GM18867 (cell line): ENCODE measurements around the gene ZNF385D.

Experiments used
- ATAC-seq: cut with Tn5 transposase; IDR thresholded peaks from one replicate; pipeline ENCODE4 v1.9.1; 2021; ENCODE audit warnings: mild to moderate bottlenecking, moderate library complexity; ENCODE audit not compliant: unreplicated experiment

ZNF385D gene, protein sequence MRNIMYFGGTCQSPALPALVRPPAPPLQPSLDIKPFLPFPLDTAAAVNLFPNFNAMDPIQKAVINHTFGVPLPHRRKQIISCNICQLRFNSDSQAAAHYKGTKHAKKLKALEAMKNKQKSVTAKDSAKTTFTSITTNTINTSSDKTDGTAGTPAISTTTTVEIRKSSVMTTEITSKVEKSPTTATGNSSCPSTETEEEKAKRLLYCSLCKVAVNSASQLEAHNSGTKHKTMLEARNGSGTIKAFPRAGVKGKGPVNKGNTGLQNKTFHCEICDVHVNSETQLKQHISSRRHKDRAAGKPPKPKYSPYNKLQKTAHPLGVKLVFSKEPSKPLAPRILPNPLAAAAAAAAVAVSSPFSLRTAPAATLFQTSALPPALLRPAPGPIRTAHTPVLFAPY

DNA sequence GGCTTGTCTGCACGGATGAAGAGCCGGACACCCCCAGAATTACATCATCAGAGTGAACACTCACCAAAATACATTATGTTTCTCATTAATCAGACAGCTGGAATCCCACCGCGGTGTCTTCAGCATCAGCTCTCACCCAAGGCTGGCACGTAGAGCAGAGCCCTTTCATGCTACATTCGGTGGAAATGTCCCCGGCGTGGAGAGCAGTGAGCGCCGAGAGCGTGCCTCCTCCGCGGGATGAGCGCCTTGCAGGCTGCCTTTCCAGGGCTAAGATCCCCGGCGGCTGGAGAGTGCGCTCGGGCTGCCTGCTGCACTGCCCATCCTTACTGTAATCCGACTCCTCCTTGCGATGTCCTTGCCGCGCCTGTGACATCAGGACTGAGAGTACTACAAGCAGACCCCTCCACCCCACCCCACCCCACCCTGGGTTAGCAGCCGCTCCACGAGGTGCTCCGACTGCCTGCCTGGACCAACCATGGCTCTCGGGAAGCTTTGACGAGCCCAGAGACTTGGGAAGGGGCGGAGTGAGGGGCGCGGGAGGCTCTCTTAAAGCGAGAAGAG lies at the start of gene ZNF385D:
Gene ZNF385D, minus strand, starts transcription at position 380 of the 561 bp plus-strand sequence. Its CDS starts 294 bp downstream, at position 86.
- ATAC-seq, result no peak

DNA sequence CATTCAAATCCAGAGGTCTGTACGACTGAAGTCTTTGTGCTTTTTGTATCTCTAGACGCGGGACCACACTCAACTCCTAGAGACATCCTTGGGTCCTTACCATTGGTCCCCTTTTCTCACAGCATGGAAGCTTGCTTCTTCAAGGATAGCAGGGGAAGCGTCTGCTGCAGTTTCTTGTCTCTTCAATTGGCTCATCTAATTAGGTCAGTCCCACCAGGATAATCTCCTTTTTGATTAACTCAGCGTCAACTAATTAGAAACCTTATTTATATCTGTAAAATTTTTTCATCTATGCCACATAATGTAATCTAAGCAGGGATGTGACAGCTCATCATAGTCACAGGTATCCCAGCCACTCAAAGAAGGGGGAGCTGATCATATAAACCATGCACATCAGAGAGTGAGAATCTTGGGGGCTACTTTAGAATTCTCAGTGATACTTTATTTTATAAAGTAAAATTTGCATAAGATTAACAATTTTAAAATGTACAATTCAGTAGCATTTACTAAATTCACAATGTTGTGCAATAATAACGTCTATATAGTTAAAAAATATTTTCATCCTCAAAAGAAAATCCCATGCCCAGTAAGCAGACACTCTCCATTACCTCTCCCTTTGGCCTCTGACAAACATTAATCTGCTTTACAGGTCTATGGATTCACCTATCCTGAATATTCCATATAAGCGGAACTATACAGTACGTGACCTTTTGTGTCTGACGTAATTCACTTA lies 47.5 kb upstream of the ZNF385D start:
- no peak for ATAC-seq

DNA sequence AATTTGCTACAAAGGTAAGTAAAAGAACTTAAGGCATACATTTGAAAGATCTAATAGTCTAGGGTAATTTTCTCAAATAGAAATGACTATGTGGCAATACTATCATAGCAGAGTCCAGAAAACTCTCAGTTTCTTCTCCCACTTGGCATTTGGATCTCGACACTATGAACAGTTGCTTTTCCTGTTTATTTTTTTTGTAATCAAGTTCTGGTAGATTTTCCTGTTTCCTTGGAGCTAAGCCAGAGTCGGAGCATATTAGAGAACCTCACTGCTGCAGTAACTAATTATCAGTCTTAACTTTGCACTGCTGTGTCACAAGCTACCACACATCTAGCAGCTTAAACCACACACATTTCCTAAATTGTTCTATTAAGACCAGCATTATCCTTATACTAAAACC lies 44.9 kb upstream of the ZNF385D start:
- ATAC-seq, result no peak

DNA sequence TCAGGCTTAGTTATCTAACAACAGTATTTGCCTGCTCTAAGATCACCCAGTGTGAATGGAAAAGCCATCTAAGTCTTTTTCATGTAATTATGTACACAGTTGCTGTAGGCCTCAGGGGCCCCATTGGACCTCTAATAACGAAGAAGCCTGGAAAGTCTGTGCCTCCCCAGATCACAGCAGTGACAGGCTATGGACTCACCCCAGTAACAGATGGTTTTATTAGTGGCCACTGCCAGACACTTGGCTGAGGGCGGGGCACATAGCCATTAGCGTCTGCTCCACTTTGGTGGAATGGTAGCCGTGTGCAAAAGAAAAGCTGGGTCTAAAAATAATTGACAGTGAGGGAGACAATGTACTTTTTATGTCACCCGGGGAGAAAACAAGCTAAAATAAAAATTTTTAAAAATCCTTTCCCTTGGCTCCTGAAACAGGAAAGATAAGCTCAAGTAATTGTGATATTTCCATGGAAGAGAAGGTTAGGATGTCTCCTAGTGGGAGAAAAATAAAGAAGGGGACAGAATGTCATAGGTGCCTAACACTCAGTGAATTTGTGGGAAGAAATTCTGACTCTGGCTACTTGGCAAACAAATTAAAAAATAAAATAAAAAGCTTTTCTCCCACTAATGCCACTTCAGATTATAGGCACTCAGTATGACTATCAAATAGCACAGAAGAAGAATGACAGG lies 44.3 kb upstream of the ZNF385D start:
- ATAC-seq, result no peak

DNA sequence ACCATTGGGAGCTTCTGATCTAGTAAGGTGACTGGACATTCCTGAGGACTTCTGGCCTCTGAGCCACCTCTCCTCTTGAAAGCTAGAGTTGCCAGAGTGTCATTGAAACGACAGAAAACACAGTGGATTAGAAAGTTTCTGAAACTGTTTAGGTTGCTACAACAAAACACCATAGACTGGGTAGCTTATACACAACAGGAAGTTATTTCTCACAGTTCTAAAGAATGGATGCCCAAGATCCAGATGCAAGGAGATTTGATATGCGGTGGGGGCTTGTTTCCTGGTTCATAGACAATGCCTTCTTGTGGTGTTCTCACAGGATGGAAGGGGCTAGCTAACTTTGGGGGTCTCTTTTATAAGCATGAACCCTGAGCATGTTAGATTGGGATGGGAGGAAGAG lies 43.3 kb upstream of the ZNF385D start:
- ATAC-seq, result no peak

DNA sequence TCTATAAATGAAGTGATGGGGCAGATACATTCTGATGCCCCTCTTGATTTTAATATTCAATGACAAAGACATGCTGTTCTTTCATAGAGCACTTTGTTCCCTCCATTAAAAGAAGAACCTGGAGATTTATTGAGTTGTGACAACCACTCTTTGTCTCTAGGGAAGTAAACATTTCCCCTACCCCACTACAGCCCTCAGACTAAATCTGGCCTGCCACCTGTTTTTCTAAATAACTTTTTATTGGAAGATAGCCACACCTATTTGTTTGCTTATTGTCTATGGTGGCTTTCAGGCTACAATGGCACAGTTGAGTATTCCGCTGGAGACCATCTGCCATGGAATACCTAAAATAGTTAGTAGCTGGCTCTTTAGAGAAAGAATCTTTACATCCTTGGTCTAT lies 41.2 kb upstream of the ZNF385D start:
- ATAC-seq, result no peak

DNA sequence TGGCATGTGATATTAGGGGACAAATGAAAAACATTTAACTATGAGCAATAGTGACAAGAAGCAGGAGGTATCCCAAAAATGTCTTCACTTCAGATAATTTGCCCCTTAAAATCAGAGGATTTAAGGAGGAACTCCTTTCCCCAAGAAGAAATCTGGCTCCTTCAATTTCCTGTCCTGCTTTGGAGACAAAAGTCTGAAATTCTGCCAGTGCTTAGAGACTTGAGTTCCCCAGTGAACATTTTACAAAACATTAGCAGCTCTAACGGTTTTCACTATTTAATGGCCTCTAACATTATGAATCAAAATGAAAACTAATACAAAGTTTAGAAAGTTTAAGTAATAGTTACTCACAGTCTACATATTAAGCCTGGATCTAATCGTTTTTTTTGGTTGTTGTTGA lies 40.3 kb upstream of the ZNF385D start:
- no peak for ATAC-seq

DNA sequence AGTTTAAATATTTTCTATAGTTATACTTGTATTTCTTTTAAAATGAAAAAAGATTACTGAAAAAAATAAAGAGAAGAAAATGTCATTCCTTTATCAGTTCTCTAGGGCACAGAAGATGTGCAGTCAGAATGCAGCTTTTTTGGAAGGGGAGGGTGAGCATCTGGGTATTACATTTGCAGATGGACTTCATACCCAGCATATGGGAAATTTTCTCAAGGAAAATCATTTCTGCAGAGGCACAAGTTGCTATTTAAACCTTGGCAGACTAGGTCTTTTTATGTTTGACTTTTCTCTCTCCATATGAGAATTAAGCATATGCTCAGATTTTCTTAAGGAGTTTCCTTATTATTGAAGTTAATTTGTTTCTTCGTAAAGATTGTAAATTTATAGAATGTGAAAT lies 39.5 kb upstream of the ZNF385D start:
- ATAC-seq, result no peak

DNA sequence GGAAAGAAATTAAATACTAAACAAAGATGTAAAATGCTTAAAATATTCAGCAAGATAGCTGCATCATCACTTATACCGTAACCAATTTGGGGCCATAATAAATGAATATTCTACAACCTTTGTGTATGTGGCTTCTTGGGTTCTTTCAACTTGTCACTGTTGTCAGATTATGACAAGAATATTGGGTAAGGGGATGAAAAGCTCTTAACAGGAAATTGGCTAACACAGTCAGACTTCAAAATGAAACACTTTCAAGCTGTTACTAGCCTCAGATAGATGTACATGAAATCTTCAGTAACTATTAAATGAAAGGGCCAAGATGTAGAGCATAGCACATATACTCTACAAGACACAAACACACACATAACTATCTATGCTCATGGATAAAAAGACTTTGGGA lies 38.7 kb upstream of the ZNF385D start:
- no peak for ATAC-seq

DNA sequence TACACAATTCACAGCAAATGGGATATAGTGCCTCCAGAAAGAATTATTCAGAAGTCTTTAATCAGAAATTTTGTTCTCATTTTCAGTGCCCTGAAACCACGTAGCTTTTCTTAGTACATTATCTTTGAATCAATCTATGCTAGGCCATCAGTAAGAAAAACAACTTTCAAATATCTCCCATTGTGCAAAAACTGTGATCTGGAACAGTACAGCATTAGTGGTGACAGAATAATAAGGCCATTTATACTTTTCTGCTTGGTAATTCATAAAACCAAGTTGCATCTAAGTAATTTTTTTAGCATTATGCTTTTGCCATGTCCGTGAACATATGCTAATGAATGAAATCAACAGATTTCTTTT lies 35.4 kb upstream of the ZNF385D start:
- no peak for ATAC-seq

DNA sequence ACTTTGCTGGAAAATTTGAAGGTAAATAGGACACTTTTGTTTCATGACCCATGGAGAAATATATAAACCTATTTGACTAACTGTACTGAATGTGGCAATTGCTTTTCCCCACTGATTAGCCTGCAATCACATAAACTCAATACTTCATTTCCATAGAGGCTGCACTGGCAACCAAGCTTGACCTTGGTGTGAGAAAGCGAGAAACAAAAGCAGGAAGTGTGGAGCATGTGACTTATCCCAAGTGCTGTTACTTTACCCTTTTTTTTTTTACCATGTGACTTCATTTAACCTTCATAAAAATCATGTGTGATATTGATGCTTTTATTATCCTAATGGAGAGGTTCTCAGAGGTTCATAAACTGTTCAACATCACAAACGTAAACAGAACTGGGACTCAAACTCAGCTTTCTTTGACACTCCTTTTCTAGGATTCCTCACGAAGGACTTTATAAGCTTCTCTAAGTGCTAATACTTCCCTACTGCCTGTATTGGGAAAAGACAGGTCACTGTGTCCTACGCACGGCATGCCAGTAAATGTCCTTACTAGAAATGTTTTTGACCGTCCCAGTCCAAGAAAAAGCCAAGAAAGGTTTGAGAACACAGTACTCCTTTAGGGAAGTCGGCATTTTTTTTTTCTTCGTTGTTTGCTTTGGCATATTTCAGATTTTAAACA lies 34.9 kb upstream of the ZNF385D start:
- no peak for ATAC-seq

DNA sequence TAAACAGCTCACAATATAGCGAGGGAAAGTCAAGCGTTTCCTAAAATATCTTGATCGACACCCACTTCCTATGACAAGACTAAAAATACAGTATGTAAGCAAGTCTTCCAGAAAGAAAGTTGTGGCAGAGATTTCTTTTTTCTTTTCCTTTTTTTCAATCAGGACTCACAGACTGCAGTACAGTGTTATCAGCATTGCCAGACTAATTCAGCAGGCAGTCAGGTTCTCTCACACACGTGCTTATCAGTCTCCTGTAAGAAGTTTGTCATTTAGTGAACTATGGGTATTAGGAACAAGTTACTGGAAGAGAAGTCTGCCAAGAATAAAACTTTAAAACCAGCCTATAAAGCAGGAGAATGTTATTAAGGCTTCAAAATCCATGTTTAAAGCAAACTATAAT lies 32.8 kb upstream of the ZNF385D start:
- ATAC-seq, result no peak

DNA sequence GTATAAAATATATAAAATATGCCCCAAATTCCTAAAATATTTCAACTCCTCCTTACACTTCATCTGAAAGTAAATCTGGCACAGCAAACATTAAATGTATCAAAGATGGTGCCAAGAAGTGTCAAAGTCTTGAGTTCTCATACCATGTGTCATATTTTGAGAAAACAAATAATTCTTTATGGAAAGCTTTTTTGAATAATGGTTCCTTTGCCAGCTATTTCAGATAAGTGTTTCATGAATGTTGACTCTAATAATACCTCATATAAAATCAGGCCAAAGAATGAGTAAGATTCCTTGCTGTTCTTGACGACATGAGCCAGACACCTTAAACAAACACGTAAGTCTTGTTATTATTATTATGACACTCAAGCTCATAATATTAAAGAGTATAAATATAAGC lies 30.3 kb upstream of the ZNF385D start:
- no peak for ATAC-seq

DNA sequence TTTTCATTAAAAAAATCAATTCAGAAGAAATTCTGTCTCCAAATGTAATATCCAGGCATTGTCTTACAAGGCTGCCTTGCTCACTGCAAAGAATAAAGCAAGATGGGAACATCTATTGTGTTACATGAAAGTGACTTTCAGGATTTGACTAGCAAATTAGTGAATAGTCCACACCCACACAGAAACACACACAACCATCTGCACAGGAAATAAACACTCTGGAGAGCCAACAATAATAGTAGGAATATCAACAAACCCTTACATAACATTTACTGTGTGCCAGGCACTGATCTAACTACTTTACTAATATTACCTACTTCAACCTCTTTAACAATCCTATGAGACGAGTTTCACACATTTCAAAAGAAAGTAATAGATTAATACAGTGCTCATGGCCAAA lies 28.9 kb upstream of the ZNF385D start:
- no peak for ATAC-seq

DNA sequence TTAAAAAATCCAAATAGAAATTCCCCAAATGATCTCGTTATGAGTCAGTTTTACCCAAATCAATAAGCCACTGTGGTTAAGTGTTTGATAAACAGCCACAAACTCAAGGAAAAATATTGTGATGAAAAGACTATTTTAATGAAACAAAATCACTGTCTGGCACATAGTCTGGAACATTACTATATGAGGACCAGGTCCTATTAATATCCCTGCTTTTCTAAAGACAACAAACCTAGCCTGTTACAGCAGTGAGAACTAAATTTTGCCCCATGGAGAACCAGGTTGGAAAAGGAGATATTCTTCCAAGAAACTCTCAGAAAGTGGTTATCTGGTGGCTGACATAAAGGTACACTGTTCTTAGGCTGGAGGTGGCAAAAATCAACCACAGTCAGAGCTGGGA lies 27.7 kb upstream of the ZNF385D start:
- no peak for ATAC-seq

DNA sequence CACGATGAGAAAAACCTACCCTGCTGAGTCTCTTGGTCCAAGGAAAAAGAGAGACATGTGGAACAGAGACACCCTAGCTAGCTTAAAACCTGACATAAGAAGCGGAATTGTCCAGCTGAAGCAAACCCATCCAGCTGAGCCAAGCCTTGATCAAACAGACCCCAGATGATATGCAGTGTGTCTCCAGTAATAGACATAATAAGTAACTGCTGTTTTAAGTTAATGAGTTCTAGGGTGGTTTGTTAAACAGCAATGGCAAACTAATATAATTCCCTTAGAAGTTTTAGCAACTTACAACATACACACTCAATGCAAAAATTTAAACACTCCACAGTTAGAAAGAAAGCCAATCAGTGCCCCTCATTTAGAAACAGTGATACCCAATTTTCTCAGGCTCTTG lies 26.8 kb upstream of the ZNF385D start:
- no peak for ATAC-seq

DNA sequence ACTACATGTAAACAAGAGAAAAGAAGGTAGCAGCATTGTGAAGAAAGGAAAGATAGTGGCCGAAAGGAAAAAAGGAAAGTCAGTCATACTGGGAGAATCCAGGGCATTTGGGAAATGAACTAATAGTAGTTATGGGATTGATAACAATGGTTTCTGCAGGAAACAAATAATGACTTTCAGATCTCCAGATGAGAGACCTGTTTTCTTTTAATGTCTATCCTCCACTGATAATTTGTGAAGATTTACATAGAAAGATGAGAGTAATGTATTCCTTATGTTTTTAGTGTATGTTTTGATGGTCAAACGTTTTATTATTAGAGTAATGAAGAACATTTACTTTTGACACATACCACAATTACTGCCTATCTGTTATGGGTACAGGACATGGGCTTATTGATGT lies 15.0 kb upstream of the ZNF385D start:
- no peak for ATAC-seq

DNA sequence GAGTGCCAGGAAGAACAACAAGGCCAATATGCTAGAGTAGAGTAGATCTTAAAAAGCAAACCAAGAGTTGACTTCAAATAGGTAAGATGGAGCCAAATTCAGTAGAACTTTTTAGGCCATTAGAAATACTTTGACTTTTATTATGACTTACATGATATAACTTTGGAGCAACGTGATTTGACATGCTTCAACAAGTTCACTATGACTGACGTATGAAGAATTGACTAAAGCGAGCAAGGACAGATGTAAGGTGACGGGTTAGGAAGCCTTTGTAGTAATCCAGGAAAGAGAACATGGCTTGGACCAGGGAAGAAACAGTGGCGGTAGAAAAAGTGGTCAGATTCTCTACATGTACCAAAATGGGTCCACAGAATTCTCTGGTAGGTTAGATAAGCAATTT lies 4.9 kb upstream of the ZNF385D start:
- no peak for ATAC-seq

DNA sequence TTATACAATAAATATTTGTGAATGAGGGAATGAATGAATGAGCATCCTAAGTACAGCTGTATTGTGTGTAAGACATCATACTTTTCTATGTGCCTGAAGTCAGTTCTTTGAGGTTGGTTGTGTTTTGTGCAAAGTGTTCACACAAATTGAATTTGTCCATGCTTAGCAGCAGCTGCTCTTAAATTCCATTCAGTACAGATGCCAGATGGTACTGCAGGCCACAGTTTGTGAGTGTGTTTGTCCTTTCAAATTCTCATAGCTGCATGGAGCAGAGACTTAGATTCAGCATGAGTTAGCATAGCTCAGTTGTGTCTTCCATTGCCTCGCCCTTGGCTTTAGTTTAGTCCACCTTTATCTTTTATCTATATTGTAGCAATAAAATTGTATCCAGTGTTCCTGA lies 3.8 kb upstream of the ZNF385D start:
- no peak for ATAC-seq

DNA sequence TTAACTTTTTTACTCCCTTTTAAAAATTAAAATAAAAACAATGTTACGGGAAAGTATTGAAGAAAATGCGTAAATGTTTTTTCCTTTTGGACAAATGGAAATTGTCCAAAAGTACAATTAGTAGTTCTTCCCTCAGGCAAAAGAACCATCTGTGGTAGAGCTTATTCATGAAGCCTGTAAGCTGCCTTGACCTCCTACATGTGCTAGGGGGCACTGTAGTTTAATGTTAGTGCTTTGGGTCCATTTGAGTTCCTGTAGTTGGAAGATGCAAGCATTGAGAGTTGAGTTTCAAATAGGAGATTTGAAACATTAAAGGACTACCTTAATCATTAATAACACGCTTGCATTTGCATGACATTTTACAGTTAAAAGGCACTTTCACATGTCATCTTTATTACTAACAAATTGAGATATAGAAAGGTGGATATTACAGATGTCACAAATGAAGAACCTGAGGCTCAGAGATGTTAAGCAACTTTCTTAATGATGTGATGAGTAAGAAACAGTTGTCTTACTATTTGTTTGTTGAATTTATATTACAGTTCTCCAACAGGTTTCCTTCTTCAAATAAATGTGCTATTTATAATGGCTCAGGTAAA lies 1.8 kb upstream of the ZNF385D start:
- ATAC-seq, result no peak

DNA sequence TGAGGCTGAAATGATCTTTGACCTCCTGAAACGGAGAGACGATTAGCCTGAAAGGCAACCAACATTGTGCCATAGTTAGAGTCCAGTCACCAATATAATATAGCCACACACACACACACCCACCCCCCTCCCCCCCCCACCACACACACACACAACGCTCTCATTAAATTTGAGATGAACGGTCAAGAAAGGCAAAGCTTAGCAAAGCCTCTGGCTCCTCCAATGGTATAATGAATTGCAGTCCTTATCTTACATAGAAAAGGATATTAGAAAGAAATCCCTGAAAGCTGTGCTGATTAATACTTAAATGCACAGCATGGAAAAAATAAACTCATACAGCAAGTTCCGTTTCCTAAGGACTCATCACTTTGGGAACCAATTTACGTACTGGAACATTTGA lies 876 bp upstream of the ZNF385D start:
- no peak for ATAC-seq
